Vagina (tissue), 2 donors: ENCODE measurements around the gene SERPINA9. TPM values are rescaled to one million over a fixed set of nuclear protein-coding genes. Genes with fewer than 3 reads are reported as not detected.

Source experiments
- DNase-seq, 2 donors: peaks; one replicate each; pipeline ENCODE4 v3.0.0-alpha.2; 2017; ENCODE audit errors: extremely low spot score in 2 of 2
- H3K27ac ChIP-seq: fragments of 200-600 bp; sonication (generic); one replicate; pipeline ENCODE4 v1.5.1; 2019
- H3K27me3 ChIP-seq: fragments of 200-600 bp; sonication (generic); one replicate; pipeline ENCODE4 v1.5.1; 2019
- H3K36me3 ChIP-seq, 2 donors: fragments of 200-600 bp; sonication (generic); one replicate each; pipeline ENCODE4 v1.5.1; 2017 to 2019
- H3K4me1 ChIP-seq: fragments of 200-600 bp; sonication (generic); one replicate; pipeline ENCODE4 v1.5.1; 2019
- H3K4me3 ChIP-seq, 2 donors: fragments of 200-600 bp; sonication (generic); 1 replicate in 1 of 2; 2 replicates in 1 of 2; pipeline ENCODE4 v1.5.1; 2016 to 2019
- H3K9me3 ChIP-seq: fragments of 200-600 bp; sonication (generic); one replicate; pipeline ENCODE4 v1.5.1; 2019
- POLR2A ChIP-seq, 2 donors: fragments of 450-650 bp; IDR thresholded peaks; one replicate each; pipeline ENCODE4 v1.6.1; 2017; ENCODE audit warnings: antibody characterized with exemption in 2 of 2, mild to moderate bottlenecking in 2 of 2, moderate library complexity in 2 of 2
- POLR2AphosphoS5 ChIP-seq, 2 donors: sonication (generic); formaldehyde crosslinking; IDR thresholded peaks; one replicate each; pipeline ENCODE4 v1.9.0; 2017; ENCODE audit warnings: antibody characterized with exemption in 2 of 2, mild to moderate bottlenecking in 2 of 2, low read depth in 1 of 2; ENCODE audit not compliant: insufficient read depth in 1 of 2
- intact Hi-C: fragments of 100-400 bp; cut with DNase I; formaldehyde crosslinking; loops from one replicate; pipeline ENCODE4 v1.15.1; 2023
- total RNA-seq: library from RNA; depleted of rRNA; stranded (reverse); fragments of >200 nt; gene quantifications from one replicate; pipeline ENCODE4 v1.2.3, GENCODE V29; 2016
- TF ChIP-seq, protein P1 (sequence below), 3 experiments: fragments of 450-650 bp in 2 of 3; fragments of 200-600 bp in 1 of 3; sonication (generic) in 1 of 3; IDR thresholded peaks; one replicate each; pipeline ENCODE4 v1.5.1; 2017 to 2019; ENCODE audit warnings: antibody characterized with exemption in 3 of 3, mild to moderate bottlenecking in 2 of 3, moderate library complexity in 2 of 3

The SERPINA9 gene
- total RNA-seq, 1 donor from 2014 or later, result 2.0 TPM

DNA sequence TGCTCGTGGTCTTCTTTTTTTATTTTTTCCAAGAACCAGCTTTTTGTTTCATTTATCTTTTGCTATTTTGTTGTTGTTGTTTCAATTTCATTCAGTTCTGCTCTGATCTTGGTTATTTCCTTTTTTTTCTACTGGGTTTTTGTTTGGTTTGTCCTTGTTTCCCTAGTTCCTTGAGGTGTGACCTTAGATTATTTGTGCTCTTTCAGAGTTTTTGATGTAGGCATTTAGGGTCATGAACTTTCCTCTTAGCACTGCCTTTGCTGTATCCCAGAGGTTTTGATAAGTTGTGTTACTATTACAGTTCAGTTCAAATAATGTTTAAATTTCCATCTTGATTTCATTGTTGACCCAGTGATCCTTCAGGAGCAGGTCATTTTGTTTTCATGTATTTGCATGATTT lies 20.1 kb downstream of the SERPINA9 start:
- H3K4me3 ChIP-seq, result no peak overlapping the region
- no peak overlapping the region for H3K27ac ChIP-seq
- intact Hi-C loops, result no loop called here
- no peaks in the 10 kb centered on the region for H3K4me1 ChIP-seq
- no peaks in the 10 kb centered on the region for H3K9me3 ChIP-seq
- no peak for DNase-seq
- H3K27me3 ChIP-seq, result no peaks in the 10 kb centered on the region
- H3K36me3 ChIP-seq, result no peaks in the 10 kb centered on the region
- TF ChIP-seq POLR2AphosphoS5 (IDR thresholded peaks at IDR 0.05; ENCODE audit: insufficient read depth in 1 of 2, low read depth in 1 of 2) (no peak), POLR2A (IDR thresholded peaks at IDR 0.05) (no peak)
- TF ChIP-seq, protein P1, sequence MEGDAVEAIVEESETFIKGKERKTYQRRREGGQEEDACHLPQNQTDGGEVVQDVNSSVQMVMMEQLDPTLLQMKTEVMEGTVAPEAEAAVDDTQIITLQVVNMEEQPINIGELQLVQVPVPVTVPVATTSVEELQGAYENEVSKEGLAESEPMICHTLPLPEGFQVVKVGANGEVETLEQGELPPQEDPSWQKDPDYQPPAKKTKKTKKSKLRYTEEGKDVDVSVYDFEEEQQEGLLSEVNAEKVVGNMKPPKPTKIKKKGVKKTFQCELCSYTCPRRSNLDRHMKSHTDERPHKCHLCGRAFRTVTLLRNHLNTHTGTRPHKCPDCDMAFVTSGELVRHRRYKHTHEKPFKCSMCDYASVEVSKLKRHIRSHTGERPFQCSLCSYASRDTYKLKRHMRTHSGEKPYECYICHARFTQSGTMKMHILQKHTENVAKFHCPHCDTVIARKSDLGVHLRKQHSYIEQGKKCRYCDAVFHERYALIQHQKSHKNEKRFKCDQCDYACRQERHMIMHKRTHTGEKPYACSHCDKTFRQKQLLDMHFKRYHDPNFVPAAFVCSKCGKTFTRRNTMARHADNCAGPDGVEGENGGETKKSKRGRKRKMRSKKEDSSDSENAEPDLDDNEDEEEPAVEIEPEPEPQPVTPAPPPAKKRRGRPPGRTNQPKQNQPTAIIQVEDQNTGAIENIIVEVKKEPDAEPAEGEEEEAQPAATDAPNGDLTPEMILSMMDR (IDR thresholded peaks at IDR 0.05), result no peak

DNA sequence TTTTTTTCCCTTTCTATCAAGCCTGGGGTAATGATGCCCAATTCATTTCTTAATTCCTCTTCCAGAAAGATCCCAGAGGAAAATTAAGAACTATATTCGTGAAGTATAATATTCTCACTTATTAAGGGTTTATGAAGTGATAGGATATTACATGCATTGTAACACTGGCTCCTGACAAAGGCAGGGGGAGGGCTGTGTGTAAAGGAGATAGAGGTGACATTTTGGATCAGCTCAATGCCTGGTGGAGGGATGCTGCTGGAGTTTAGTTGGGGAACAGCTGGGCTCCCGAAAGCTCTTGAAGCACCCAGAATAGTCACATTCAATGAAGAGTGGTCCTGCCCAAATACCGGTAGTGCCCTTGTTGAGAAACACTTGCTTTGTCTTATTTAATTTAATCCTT lies 24.2 kb downstream of the SERPINA9 start:
- no peaks in the 10 kb centered on the region for H3K27me3 ChIP-seq
- no peaks in the 10 kb centered on the region for H3K36me3 ChIP-seq
- intact Hi-C loops, result no loop called here
- H3K9me3 ChIP-seq, result no peaks in the 10 kb centered on the region
- H3K4me1 ChIP-seq, result peaks cover 6% of the 10 kb centered on the region
- TF ChIP-seq POLR2AphosphoS5 (IDR thresholded peaks at IDR 0.05; ENCODE audit: insufficient read depth in 1 of 2, low read depth in 1 of 2), result no peak
- no peak for TF ChIP-seq POLR2A (IDR thresholded peaks at IDR 0.05)
- TF ChIP-seq, protein P1 (IDR thresholded peaks at IDR 0.05), result no peak
- peak in 1 of 2 donors; percentile 44 for DNase-seq
- no peak overlapping the region for H3K4me3 ChIP-seq
- no peak overlapping the region for H3K27ac ChIP-seq

DNA sequence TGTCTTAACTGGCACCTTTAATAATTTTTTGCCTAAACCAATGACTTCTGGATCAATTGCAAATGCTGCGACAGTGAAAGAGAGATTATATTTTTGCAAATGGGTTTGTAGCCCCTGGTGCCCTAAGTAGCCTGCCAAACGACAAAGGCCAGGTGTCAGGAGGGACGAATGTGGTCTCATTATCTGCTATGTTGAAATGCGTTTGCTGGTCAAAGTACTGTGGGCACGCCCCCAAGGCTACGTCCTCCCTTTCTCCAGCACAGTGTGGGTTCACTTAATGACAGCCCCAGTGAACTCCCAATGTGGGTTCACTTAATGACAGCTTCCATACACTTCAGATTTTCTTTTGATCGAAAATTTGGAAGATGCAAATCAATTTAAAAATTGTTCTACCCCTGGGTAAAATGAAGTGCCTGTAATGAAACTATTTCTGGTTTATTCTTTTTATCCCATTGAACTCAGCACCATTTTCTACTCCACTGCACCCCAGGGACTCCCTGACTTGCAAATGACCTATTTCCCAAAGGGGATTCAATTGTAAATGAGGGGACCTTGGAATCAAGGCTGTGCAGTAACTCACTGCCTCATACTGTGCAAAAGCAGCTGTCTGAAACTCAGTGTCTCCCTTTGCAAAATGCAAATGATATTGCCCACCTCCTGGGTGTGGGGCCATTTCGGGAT lies 24.8 kb downstream of the SERPINA9 start:
- no peak overlapping the region for H3K27ac ChIP-seq
- no peaks in the 10 kb centered on the region for H3K9me3 ChIP-seq
- H3K27me3 ChIP-seq, result no peaks in the 10 kb centered on the region
- DNase-seq, result peak; percentile 9 to 29
- H3K4me3 ChIP-seq, result no peak overlapping the region
- H3K4me1 ChIP-seq, result peaks cover 6% of the 10 kb centered on the region
- intact Hi-C loops, result no loop called here
- H3K36me3 ChIP-seq, result no peaks in the 10 kb centered on the region
- TF ChIP-seq POLR2A (IDR thresholded peaks at IDR 0.05), result no peak

DNA sequence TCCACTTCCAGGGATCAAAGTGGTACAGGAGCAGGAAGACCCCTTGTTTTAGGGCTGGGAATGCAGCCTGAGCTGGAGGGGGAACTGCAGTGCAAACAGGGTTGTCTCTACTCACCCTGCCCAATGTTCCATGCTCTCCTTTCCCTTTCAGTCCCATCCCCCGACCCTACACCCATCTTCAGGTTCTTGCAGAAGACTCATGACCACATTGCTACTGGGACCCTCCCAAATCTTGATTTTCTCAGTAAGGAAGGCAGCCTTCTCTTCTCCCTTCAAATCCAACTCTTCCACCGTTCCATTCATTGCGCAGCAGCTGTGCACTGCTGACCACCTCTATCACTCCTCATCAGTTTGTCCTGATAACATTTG lies 25.3 kb downstream of the SERPINA9 start:
- no peak overlapping the region for H3K27ac ChIP-seq
- H3K4me1 ChIP-seq, result peaks cover 6% of the 10 kb centered on the region
- peak; percentile 14 to 56 for DNase-seq
- TF ChIP-seq POLR2AphosphoS5 (IDR thresholded peaks at IDR 0.05; ENCODE audit: insufficient read depth in 1 of 2, low read depth in 1 of 2) (no peak), POLR2A (IDR thresholded peaks at IDR 0.05) (no peak)
- TF ChIP-seq, protein P1 (IDR thresholded peaks at IDR 0.05), result no peak
- H3K36me3 ChIP-seq, result no peaks in the 10 kb centered on the region
- no peaks in the 10 kb centered on the region for H3K9me3 ChIP-seq
- H3K27me3 ChIP-seq, result no peaks in the 10 kb centered on the region
- H3K4me3 ChIP-seq, result no peak overlapping the region
- intact Hi-C loops, result no loop called here

DNA sequence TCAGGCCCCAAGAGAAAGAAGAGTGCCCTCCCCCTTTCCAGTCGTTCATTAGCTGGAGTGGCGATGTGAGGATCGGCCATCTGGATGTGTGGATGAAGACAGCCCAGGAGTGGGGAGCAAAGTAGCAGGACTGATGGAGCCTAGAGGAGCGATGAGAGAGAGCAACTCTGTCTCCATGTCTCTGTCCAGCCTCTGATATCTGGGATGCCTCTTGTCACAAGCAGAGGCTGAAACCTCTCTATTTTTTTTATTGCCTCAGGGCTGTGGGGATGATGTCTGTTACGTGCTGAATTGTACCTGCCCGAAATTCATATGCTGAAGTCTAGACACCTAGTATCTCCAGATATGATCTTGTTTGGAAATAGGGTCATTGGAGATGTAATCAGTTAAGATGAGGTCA lies 26.1 kb downstream of the SERPINA9 start:
- intact Hi-C loops, result no loop called here
- Histone ChIP-seq H3K27me3 (no peaks in the 10 kb centered on the region), H3K36me3 (no peaks in the 10 kb centered on the region), H3K4me1 (peaks cover 6% of the 10 kb centered on the region), H3K4me3 (no peak overlapping the region), H3K27ac (no peak overlapping the region), H3K9me3 (no peaks in the 10 kb centered on the region)
- TF ChIP-seq, protein P1 (IDR thresholded peaks at IDR 0.05), result no peak
- TF ChIP-seq POLR2A (IDR thresholded peaks at IDR 0.05) (no peak), POLR2AphosphoS5 (IDR thresholded peaks at IDR 0.05; ENCODE audit: insufficient read depth in 1 of 2, low read depth in 1 of 2) (no peak)
- peak; percentile 34 to 92 for DNase-seq
